ENCODE data around the gene TMEM127.
A peak's percentile ranks its signal among the peaks of the same experiment; 100 is the strongest.
"Not testable (repeated sequence)": the region's sequence is repeated elsewhere in the genome, so short reads cannot be mapped to it uniquely, and the experiment has no call there.

Gene TMEM127

GRCh38 chr2:96225016-96225533 lies 40.7 kb downstream of the TMEM127 start:
- Histone ChIP-seq H2AK5ac (ENCODE audit: low read length) (no peak overlapping the region), H2BK120ac (ENCODE audit: low read depth, low read length) (no peak overlapping the region), H3K79me2 (ENCODE audit: control insufficient read depth, insufficient read depth, low read length) (no peaks in the 10 kb centered on the region), H3K4me2 (ENCODE audit: low read length) (no peak overlapping the region), H3K27ac (ENCODE audit: low read depth, low read length) (no peak overlapping the region), H3K79me1 (ENCODE audit: low read length) (no peaks in the 10 kb centered on the region), H3K18ac (ENCODE audit: low read length) (no peak overlapping the region), H3K4me3 (ENCODE audit: low read length) (no peak overlapping the region), H3K4me1 (ENCODE audit: control insufficient read depth, low read depth, low read length) (no peaks in the 10 kb centered on the region), H3K23ac (ENCODE audit: low read length) (no peak overlapping the region), H3K56ac (ENCODE audit: low read length) (no peak overlapping the region), H3K9ac (ENCODE audit: low read length) (no peak overlapping the region), H4K8ac (ENCODE audit: low read depth, low read length) (no peak overlapping the region), H3K36me3 (ENCODE audit: control insufficient read depth, insufficient read depth, low read length) (no peaks in the 10 kb centered on the region), H3K27me3 (ENCODE audit: insufficient read depth, low read length, poor library complexity) (no peaks in the 10 kb centered on the region), H2BK5ac (ENCODE audit: low read length) (no peak overlapping the region), H4K5ac (ENCODE audit: low read length) (no peak overlapping the region), H2BK15ac (replicated peaks; ENCODE audit: low read depth) (no peak overlapping the region), H3K4ac (ENCODE audit: low read depth, low read length) (no peak overlapping the region)
- WGBS (ENCODE audit: extremely low coverage, insufficient coverage, low lambda C conversion rate), result no CpG with 5 or more reads among the region's 3 CpGs
- no peak for DNase-seq

GRCh38 chr2:96221106-96221505 lies 44.7 kb downstream of the TMEM127 start:
- H3K4me2 ChIP-seq (ENCODE audit: low read length); H2AK5ac ChIP-seq (ENCODE audit: low read length); H3K4me1 ChIP-seq (ENCODE audit: control insufficient read depth, low read depth, low read length); H3K27ac ChIP-seq (ENCODE audit: low read depth, low read length); H3K56ac ChIP-seq (ENCODE audit: low read length); H4K8ac ChIP-seq (ENCODE audit: low read depth, low read length); H3K79me2 ChIP-seq (ENCODE audit: control insufficient read depth, insufficient read depth, low read length); H3K9ac ChIP-seq (ENCODE audit: low read length); H3K4ac ChIP-seq (ENCODE audit: low read depth, low read length); H3K36me3 ChIP-seq (ENCODE audit: control insufficient read depth, insufficient read depth, low read length); H3K18ac ChIP-seq (ENCODE audit: low read length); H2BK5ac ChIP-seq (ENCODE audit: low read length); H2BK120ac ChIP-seq (ENCODE audit: low read depth, low read length); H3K4me3 ChIP-seq (ENCODE audit: low read length); H3K27me3 ChIP-seq (ENCODE audit: insufficient read depth, low read length, poor library complexity); H3K23ac ChIP-seq (ENCODE audit: low read length); H4K5ac ChIP-seq (ENCODE audit: low read length); H3K79me1 ChIP-seq (ENCODE audit: low read length); H2BK15ac ChIP-seq (replicated peaks; ENCODE audit: low read depth): not testable (repeated sequence)
- DNase-seq, result peak; percentile 67
- WGBS (ENCODE audit: extremely low coverage, insufficient coverage, low lambda C conversion rate), result no CpG with 5 or more reads among the region's 1 CpG

- H4K8ac ChIP-seq (ENCODE audit: low read depth, low read length); H3K79me1 ChIP-seq (ENCODE audit: low read length); DNase-seq; H3K23ac ChIP-seq (ENCODE audit: low read length); H3K18ac ChIP-seq (ENCODE audit: low read length); H2AK5ac ChIP-seq (ENCODE audit: low read length); H3K36me3 ChIP-seq (ENCODE audit: control insufficient read depth, insufficient read depth, low read length); H3K27me3 ChIP-seq (ENCODE audit: insufficient read depth, low read length, poor library complexity); H2BK120ac ChIP-seq (ENCODE audit: low read depth, low read length); H3K27ac ChIP-seq (ENCODE audit: low read depth, low read length); H3K56ac ChIP-seq (ENCODE audit: low read length); H2BK15ac ChIP-seq (replicated peaks; ENCODE audit: low read depth); H3K4ac ChIP-seq (ENCODE audit: low read depth, low read length); H3K79me2 ChIP-seq (ENCODE audit: control insufficient read depth, insufficient read depth, low read length); H4K5ac ChIP-seq (ENCODE audit: low read length); H3K4me2 ChIP-seq (ENCODE audit: low read length); H3K9ac ChIP-seq (ENCODE audit: low read length); H2BK5ac ChIP-seq (ENCODE audit: low read length); H3K4me1 ChIP-seq (ENCODE audit: control insufficient read depth, low read depth, low read length); H3K4me3 ChIP-seq (ENCODE audit: low read length): not testable (repeated sequence)
- no CpG with 5 or more reads among the region's 4 CpGs for WGBS (ENCODE audit: extremely low coverage, insufficient coverage, low lambda C conversion rate)
These were observed 45.8 kb downstream of the TMEM127 start for GRCh38 chr2:96219959-96220358.

GRCh38 chr2:96218508-96219131 lies 47.2 kb downstream of the TMEM127 start:
- Histone ChIP-seq H2BK120ac (ENCODE audit: low read depth, low read length) (no peak overlapping the region), H3K4me1 (ENCODE audit: control insufficient read depth, low read depth, low read length) (no peaks in the 10 kb centered on the region), H3K27me3 (ENCODE audit: insufficient read depth, low read length, poor library complexity) (no peaks in the 10 kb centered on the region), H3K79me2 (ENCODE audit: control insufficient read depth, insufficient read depth, low read length) (no peaks in the 10 kb centered on the region), H3K27ac (ENCODE audit: low read depth, low read length) (no peak overlapping the region), H3K4me3 (ENCODE audit: low read length) (no peak overlapping the region), H2BK5ac (ENCODE audit: low read length) (no peak overlapping the region), H4K5ac (ENCODE audit: low read length) (no peak overlapping the region), H3K18ac (ENCODE audit: low read length) (no peak overlapping the region), H3K56ac (ENCODE audit: low read length) (no peak overlapping the region), H3K4ac (ENCODE audit: low read depth, low read length) (no peak overlapping the region), H3K4me2 (ENCODE audit: low read length) (no peak overlapping the region), H2BK15ac (replicated peaks; ENCODE audit: low read depth) (no peak overlapping the region), H4K8ac (ENCODE audit: low read depth, low read length) (no peak overlapping the region), H3K36me3 (ENCODE audit: control insufficient read depth, insufficient read depth, low read length) (no peaks in the 10 kb centered on the region), H3K79me1 (ENCODE audit: low read length) (no peaks in the 10 kb centered on the region), H3K23ac (ENCODE audit: low read length) (no peak overlapping the region), H2AK5ac (ENCODE audit: low read length) (no peak overlapping the region), H3K9ac (ENCODE audit: low read length) (no peak overlapping the region)
- WGBS (ENCODE audit: extremely low coverage, insufficient coverage, low lambda C conversion rate), result no CpG with 5 or more reads among the region's 13 CpGs
- DNase-seq, result no peak

- H3K79me1 ChIP-seq (ENCODE audit: low read length), result peaks cover 2% of the 10 kb centered on the region
- H3K56ac ChIP-seq (ENCODE audit: low read length), result no peak overlapping the region
- H3K4me1 ChIP-seq (ENCODE audit: control insufficient read depth, low read depth, low read length), result no peaks in the 10 kb centered on the region
- no peak overlapping the region for H4K5ac ChIP-seq (ENCODE audit: low read length)
- DNase-seq, result no peak
- no peak overlapping the region for H4K8ac ChIP-seq (ENCODE audit: low read depth, low read length)
- H3K4ac ChIP-seq (ENCODE audit: low read depth, low read length), result no peak overlapping the region
- no CpG with 5 or more reads among the region's 4 CpGs for WGBS (ENCODE audit: extremely low coverage, insufficient coverage, low lambda C conversion rate)
- H3K27ac ChIP-seq (ENCODE audit: low read depth, low read length), result no peak overlapping the region
- H3K27me3 ChIP-seq (ENCODE audit: insufficient read depth, low read length, poor library complexity), result no peaks in the 10 kb centered on the region
- no peak overlapping the region for H2BK120ac ChIP-seq (ENCODE audit: low read depth, low read length)
- H3K18ac ChIP-seq (ENCODE audit: low read length), result no peak overlapping the region
- H3K79me2 ChIP-seq (ENCODE audit: control insufficient read depth, insufficient read depth, low read length), result no peaks in the 10 kb centered on the region
- H3K23ac ChIP-seq (ENCODE audit: low read length), result no peak overlapping the region
- no peak overlapping the region for H3K9ac ChIP-seq (ENCODE audit: low read length)
- no peaks in the 10 kb centered on the region for H3K36me3 ChIP-seq (ENCODE audit: control insufficient read depth, insufficient read depth, low read length)
- no peak overlapping the region for H2BK5ac ChIP-seq (ENCODE audit: low read length)
- no peak overlapping the region for H3K4me3 ChIP-seq (ENCODE audit: low read length)
- H3K4me2 ChIP-seq (ENCODE audit: low read length), result no peak overlapping the region
- no peak overlapping the region for H2AK5ac ChIP-seq (ENCODE audit: low read length)
- H2BK15ac ChIP-seq (replicated peaks; ENCODE audit: low read depth), result no peak overlapping the region
These were observed 51.2 kb downstream of the TMEM127 start for GRCh38 chr2:96214554-96214953.

GRCh38 chr2:96213379-96213778 lies 52.4 kb downstream of the TMEM127 start:
- H4K8ac ChIP-seq (ENCODE audit: low read depth, low read length), result no peak overlapping the region
- no CpG with 5 or more reads among the region's 12 CpGs for WGBS (ENCODE audit: extremely low coverage, insufficient coverage, low lambda C conversion rate)

More at GRCh38 chr2:96213379-96213778, 52.4 kb downstream of the TMEM127 start:
- H3K56ac ChIP-seq (ENCODE audit: low read length), result no peak overlapping the region
- H3K79me1 ChIP-seq (ENCODE audit: low read length), result peaks cover 2% of the 10 kb centered on the region
- no peaks in the 10 kb centered on the region for H3K4me1 ChIP-seq (ENCODE audit: control insufficient read depth, low read depth, low read length)
- H2BK120ac ChIP-seq (ENCODE audit: low read depth, low read length), result no peak overlapping the region
- H3K27me3 ChIP-seq (ENCODE audit: insufficient read depth, low read length, poor library complexity), result no peaks in the 10 kb centered on the region
- no peak overlapping the region for H3K4ac ChIP-seq (ENCODE audit: low read depth, low read length)
- H3K4me3 ChIP-seq (ENCODE audit: low read length), result no peak overlapping the region
- no peaks in the 10 kb centered on the region for H3K36me3 ChIP-seq (ENCODE audit: control insufficient read depth, insufficient read depth, low read length)
- H3K79me2 ChIP-seq (ENCODE audit: control insufficient read depth, insufficient read depth, low read length), result no peaks in the 10 kb centered on the region
- H3K27ac ChIP-seq (ENCODE audit: low read depth, low read length), result no peak overlapping the region
- no peak overlapping the region for H2AK5ac ChIP-seq (ENCODE audit: low read length)
- no peak overlapping the region for H3K23ac ChIP-seq (ENCODE audit: low read length)
- H3K4me2 ChIP-seq (ENCODE audit: low read length), result no peak overlapping the region
- H3K9ac ChIP-seq (ENCODE audit: low read length), result no peak overlapping the region
- H2BK15ac ChIP-seq (replicated peaks; ENCODE audit: low read depth), result no peak overlapping the region
- H4K5ac ChIP-seq (ENCODE audit: low read length), result no peak overlapping the region
- DNase-seq, result no peak
- H2BK5ac ChIP-seq (ENCODE audit: low read length), result no peak overlapping the region
- H3K18ac ChIP-seq (ENCODE audit: low read length), result no peak overlapping the region

Data from mesendoderm (in vitro differentiated cells).